ENCODE results near the gene RNLS.
"Not testable (repeated sequence)": the region's sequence is repeated elsewhere in the genome, so short reads cannot be mapped to it uniquely, and the experiment has no call there.

The RNLS gene

GRCh38 chr10:88291289-88292184 lies 291.6 kb downstream of the RNLS start:
- no peak for DNase-seq

- DNase-seq, result no peak
Observed at GRCh38 chr10:88289342-88289741, 293.8 kb downstream of the RNLS start.

GRCh38 chr10:88288320-88289059 lies 294.6 kb downstream of the RNLS start:
- no peak for DNase-seq

- no peak for DNase-seq
Observed at GRCh38 chr10:88286030-88286429, 297.1 kb downstream of the RNLS start.

- no peak for DNase-seq
Observed at GRCh38 chr10:88281592-88282347, 301.3 kb downstream of the RNLS start.

GRCh38 chr10:88280518-88280917 lies 302.6 kb downstream of the RNLS start:
- DNase-seq, result no peak

- DNase-seq, result no peak
Observed at GRCh38 chr10:88278912-88279311, 304.2 kb downstream of the RNLS start.

GRCh38 chr10:88276945-88277344 lies 306.2 kb downstream of the RNLS start:
- DNase-seq, result not testable (repeated sequence)

- DNase-seq, result no peak
Observed at GRCh38 chr10:88274286-88274685, 308.8 kb downstream of the RNLS start.

- DNase-seq, result peak; percentile 23
Observed at GRCh38 chr10:88273567-88273966, 309.6 kb downstream of the RNLS start.

- peak; percentile 57 for DNase-seq
Observed at GRCh38 chr10:88271761-88272543, 311.2 kb downstream of the RNLS start.

- peak; percentile 95 for DNase-seq
Observed at GRCh38 chr10:88270871-88271713, 312.0 kb downstream of the RNLS start.

- DNase-seq, result no peak
Observed at GRCh38 chr10:88270061-88270808, 312.9 kb downstream of the RNLS start.

GRCh38 chr10:88262591-88263234 lies 320.4 kb downstream of the RNLS start:
- no peak for DNase-seq

GRCh38 chr10:88261152-88261551 lies 322.0 kb downstream of the RNLS start:
- DNase-seq, result no peak

GRCh38 chr10:88260329-88261051 lies 322.6 kb downstream of the RNLS start:
- no peak for DNase-seq

GRCh38 chr10:88259381-88259780 lies 323.7 kb downstream of the RNLS start:
- no peak for DNase-seq

- DNase-seq, result no peak
Observed at GRCh38 chr10:88256886-88257285, 326.2 kb downstream of the RNLS start.

GRCh38 chr10:88256013-88256680 lies 327.0 kb downstream of the RNLS start:
- DNase-seq, result no peak
